Peyer's patch (tissue), 4 donors: Measurements from ENCODE around the gene MAPK1. TPM values are rescaled to one million over a fixed set of nuclear protein-coding genes. Genes with fewer than 3 reads are reported as not detected.
A peak's percentile ranks its signal among the peaks of the same experiment; 100 is the strongest.

Source experiments
- DNase-seq, 3 donors: peaks; one replicate each; pipeline ENCODE4 v3.0.0-alpha.2; 2017 to 2019
- H3K27ac ChIP-seq, 4 donors: fragments of 200-600 bp; sonication (generic); one replicate each; pipeline ENCODE4 v1.5.1; 2016 to 2019
- H3K27me3 ChIP-seq, 2 donors: fragments of 200-600 bp; sonication (generic); one replicate each; pipeline ENCODE4 v1.5.1; 2019
- H3K36me3 ChIP-seq, 3 donors: fragments of 200-600 bp; sonication (generic); one replicate each; pipeline ENCODE4 v1.5.1; 2016 to 2019
- H3K4me1 ChIP-seq, 4 donors: fragments of 200-600 bp; sonication (generic); one replicate each; pipeline ENCODE4 v1.5.1; 2016 to 2019
- H3K4me3 ChIP-seq, 4 donors: fragments of 200-600 bp; sonication (generic); 1 replicate in 3 of 4; 2 replicates in 1 of 4; pipeline ENCODE4 v1.5.1; 2016 to 2019; ENCODE audit warnings: mild to moderate bottlenecking in 1 of 4
- H3K9me3 ChIP-seq, 4 donors: fragments of 200-600 bp; sonication (generic); one replicate each; pipeline ENCODE4 v1.5.1; 2016 to 2019; ENCODE audit warnings: mild to moderate bottlenecking in 1 of 4
- CTCF ChIP-seq, 6 experiments: fragments of 450-650 bp in 4 of 6; fragments of 200-600 bp in 2 of 6; sonication (generic) in 1 of 6; IDR thresholded peaks; one replicate each; pipeline ENCODE4 v1.5.1; 2017 to 2019; ENCODE audit warnings: antibody characterized with exemption in 6 of 6, mild to moderate bottlenecking in 3 of 6, moderate library complexity in 1 of 6
- POLR2A ChIP-seq, 2 donors: fragments of 450-650 bp; IDR thresholded peaks; one replicate each; pipeline ENCODE4 v1.5.1; 2017; ENCODE audit warnings: antibody characterized with exemption in 2 of 2, mild to moderate bottlenecking in 2 of 2, moderate library complexity in 2 of 2
- total RNA-seq, 4 donors: library from RNA; depleted of rRNA; stranded (reverse); fragments of >200 nt; gene quantifications; one replicate each; pipeline ENCODE4 v1.1.0, GENCODE V29; 2016

MAPK1 gene
- total RNA-seq, 4 donors from 2014 or later = 38.9 to 49.5 (median 43.2) TPM

- DNase-seq = no peak
- H3K27ac ChIP-seq = no peak overlapping the region
- no peaks in the 10 kb centered on the region for H3K27me3 ChIP-seq
- no peak overlapping the region for H3K4me3 ChIP-seq
- no peaks in the 10 kb centered on the region for H3K9me3 ChIP-seq
- TF ChIP-seq CTCF (IDR thresholded peaks at IDR 0.05) (no peak), POLR2A (IDR thresholded peaks at IDR 0.05) (no peak)
- peaks cover 0 to 6% (median 3%) of the 10 kb centered on the region in 4 donors for H3K4me1 ChIP-seq
- no peaks in the 10 kb centered on the region for H3K36me3 ChIP-seq
Observed at GRCh38 chr22:21739828-21740377, 127.5 kb downstream of the MAPK1 start.

GRCh38 chr22:21738966-21739365 lies 128.5 kb downstream of the MAPK1 start:
- Histone ChIP-seq H3K27ac (no peak overlapping the region), H3K4me1 (peaks cover 0 to 10% (median 3%) of the 10 kb centered on the region in 4 donors), H3K9me3 (no peaks in the 10 kb centered on the region), H3K27me3 (no peaks in the 10 kb centered on the region), H3K4me3 (no peak overlapping the region), H3K36me3 (no peaks in the 10 kb centered on the region)
- no peak for TF ChIP-seq CTCF (IDR thresholded peaks at IDR 0.05)
- TF ChIP-seq POLR2A (IDR thresholded peaks at IDR 0.05) = no peak
- no peak for DNase-seq

- Histone ChIP-seq H3K36me3 (no peaks in the 10 kb centered on the region), H3K9me3 (no peaks in the 10 kb centered on the region), H3K4me1 (peaks cover 0 to 10% (median 3%) of the 10 kb centered on the region in 4 donors), H3K27me3 (no peaks in the 10 kb centered on the region), H3K27ac (no peak overlapping the region), H3K4me3 (no peak overlapping the region)
- TF ChIP-seq POLR2A (IDR thresholded peaks at IDR 0.05) (no peak), CTCF (IDR thresholded peaks at IDR 0.05) (no peak)
- DNase-seq = no peak
Observed at GRCh38 chr22:21738081-21738480, 129.4 kb downstream of the MAPK1 start.

GRCh38 chr22:21736948-21737347 lies 130.5 kb downstream of the MAPK1 start:
- TF ChIP-seq POLR2A (IDR thresholded peaks at IDR 0.05) (no peak), CTCF (IDR thresholded peaks at IDR 0.05) (no peak)
- H3K36me3 ChIP-seq = no peaks in the 10 kb centered on the region
- H3K4me3 ChIP-seq = no peak overlapping the region
- no peaks in the 10 kb centered on the region for H3K27me3 ChIP-seq
- peaks cover 0 to 10% (median 3%) of the 10 kb centered on the region in 4 donors for H3K4me1 ChIP-seq
- no peaks in the 10 kb centered on the region for H3K9me3 ChIP-seq
- no peak overlapping the region for H3K27ac ChIP-seq
- no peak for DNase-seq

- no peaks in the 10 kb centered on the region for H3K36me3 ChIP-seq
- TF ChIP-seq CTCF (IDR thresholded peaks at IDR 0.05) (no peak), POLR2A (IDR thresholded peaks at IDR 0.05) (no peak)
- no peaks in the 10 kb centered on the region for H3K9me3 ChIP-seq
- H3K4me3 ChIP-seq = peak overlapping the region; percentile 48 to 86 (median 76)
- peaks cover 0 to 10% (median 3%) of the 10 kb centered on the region in 4 donors for H3K4me1 ChIP-seq
- DNase-seq = no peak
- no peaks in the 10 kb centered on the region for H3K27me3 ChIP-seq
- H3K27ac ChIP-seq = peak overlapping the region; percentile 17 to 89 (median 70)
Observed at GRCh38 chr22:21736084-21736642, 131.3 kb downstream of the MAPK1 start.
